GM19025 (cell line): Measurements from ENCODE around the gene HDAC10.

Source experiments
- ATAC-seq: cut with Tn5 transposase; IDR thresholded peaks from one replicate; pipeline ENCODE4 v1.9.1; 2021; ENCODE audit warnings: mild to moderate bottlenecking, low read depth, moderate library complexity; ENCODE audit not compliant: unreplicated experiment

Gene HDAC10

GRCh38 chr22:50250555-50251476 lies at the start of gene HDAC10:
HDAC10 (minus strand) TSS chr22:50251265; CDS start chr22:50251032, 233 bp downstream.
- peak; percentile 50 for ATAC-seq

- ATAC-seq = no peak
Observed at GRCh38 chr22:50300620-50301257, 49.7 kb upstream of the HDAC10 start.

- ATAC-seq = no peak
Observed at GRCh38 chr22:50299785-50300619, 48.9 kb upstream of the HDAC10 start.

- no peak for ATAC-seq
Observed at GRCh38 chr22:50298937-50299784, 48.1 kb upstream of the HDAC10 start.

GRCh38 chr22:50298266-50298637 lies 47.2 kb upstream of the HDAC10 start:
- no peak for ATAC-seq

GRCh38 chr22:50297510-50298265 lies 46.6 kb upstream of the HDAC10 start:
- ATAC-seq = no peak

GRCh38 chr22:50296658-50297490 lies 45.8 kb upstream of the HDAC10 start:
- ATAC-seq = no peak

GRCh38 chr22:50294319-50294656 lies 43.2 kb upstream of the HDAC10 start:
- ATAC-seq = no peak

- ATAC-seq = no peak
Observed at GRCh38 chr22:50293441-50294318, 42.6 kb upstream of the HDAC10 start.

GRCh38 chr22:50292643-50293440 lies 41.8 kb upstream of the HDAC10 start:
- ATAC-seq = no peak

GRCh38 chr22:50289942-50290630 lies 39.0 kb upstream of the HDAC10 start:
- no peak for ATAC-seq

GRCh38 chr22:50289151-50289941 lies 38.3 kb upstream of the HDAC10 start:
- ATAC-seq = no peak

GRCh38 chr22:50287731-50288130 lies 36.7 kb upstream of the HDAC10 start:
- no peak for ATAC-seq

GRCh38 chr22:50286701-50287318 lies 35.7 kb upstream of the HDAC10 start:
- ATAC-seq = no peak

GRCh38 chr22:50286275-50286674 lies 35.2 kb upstream of the HDAC10 start:
- ATAC-seq = no peak
